GM19324 (cell line): ENCODE data around the gene TIPARP.

Experiments
- ATAC-seq: cut with Tn5 transposase; IDR thresholded peaks from one replicate; pipeline ENCODE4 v1.9.1; 2021; ENCODE audit warnings: mild to moderate bottlenecking, moderate library complexity; ENCODE audit not compliant: unreplicated experiment, low FRiP score

Gene TIPARP

GRCh38 chr3:156675830-156676767 is 1.7 kb downstream of the TIPARP start:
- ATAC-seq: no peak

GRCh38 chr3:156676768-156677479 is 2.5 kb downstream of the TIPARP start:
- no peak for ATAC-seq

GRCh38 chr3:156677536-156677935 is 3.1 kb downstream of the TIPARP start:
- ATAC-seq: no peak

- no peak for ATAC-seq
Measured at GRCh38 chr3:156678197-156678596, 3.8 kb downstream of the TIPARP start.

GRCh38 chr3:156680243-156680914 is 6.0 kb downstream of the TIPARP start:
- ATAC-seq: no peak

GRCh38 chr3:156681002-156681401 is 6.6 kb downstream of the TIPARP start:
- peak; percentile 78 for ATAC-seq

GRCh38 chr3:156682501-156682900 is 8.1 kb downstream of the TIPARP start:
- ATAC-seq: no peak

- ATAC-seq: no peak
Measured at GRCh38 chr3:156682963-156683362, 8.6 kb downstream of the TIPARP start.

- ATAC-seq: no peak
Measured at GRCh38 chr3:156685198-156685597, 10.8 kb downstream of the TIPARP start.

GRCh38 chr3:156685752-156686151 is 11.4 kb downstream of the TIPARP start:
- peak; percentile 48 for ATAC-seq

- no peak for ATAC-seq
Measured at GRCh38 chr3:156687023-156687422, 12.6 kb downstream of the TIPARP start.

- ATAC-seq: no peak
Measured at GRCh38 chr3:156688632-156689452, 14.5 kb downstream of the TIPARP start.

GRCh38 chr3:156689608-156690007 is 15.2 kb downstream of the TIPARP start:
- ATAC-seq: no peak

GRCh38 chr3:156691920-156692319 is 17.5 kb downstream of the TIPARP start:
- ATAC-seq: no peak

- ATAC-seq: no peak
Measured at GRCh38 chr3:156693166-156693565, 18.8 kb downstream of the TIPARP start.

- no peak for ATAC-seq
Measured at GRCh38 chr3:156694536-156694935, 20.1 kb downstream of the TIPARP start.

GRCh38 chr3:156702367-156702766 is 28.0 kb downstream of the TIPARP start:
- no peak for ATAC-seq

- ATAC-seq: no peak
Measured at GRCh38 chr3:156704370-156705036, 30.1 kb downstream of the TIPARP start.

GRCh38 chr3:156705761-156706616 is 31.6 kb downstream of the TIPARP start:
- ATAC-seq: peak; percentile 69
